GM12873 (cell line): ENCODE results near the gene ITGB7.

Experiments
- TF ChIP-seq, protein P1 (sequence below): IDR thresholded peaks from 2 replicates; pipeline ENCODE4 v1.5.1; 2012; ENCODE audit warnings: low read depth, mild to moderate bottlenecking, moderate library complexity, low read length, control low read depth; ENCODE audit not compliant: insufficient read depth; ENCODE audit errors: missing control alignments

Gene ITGB7

DNA sequence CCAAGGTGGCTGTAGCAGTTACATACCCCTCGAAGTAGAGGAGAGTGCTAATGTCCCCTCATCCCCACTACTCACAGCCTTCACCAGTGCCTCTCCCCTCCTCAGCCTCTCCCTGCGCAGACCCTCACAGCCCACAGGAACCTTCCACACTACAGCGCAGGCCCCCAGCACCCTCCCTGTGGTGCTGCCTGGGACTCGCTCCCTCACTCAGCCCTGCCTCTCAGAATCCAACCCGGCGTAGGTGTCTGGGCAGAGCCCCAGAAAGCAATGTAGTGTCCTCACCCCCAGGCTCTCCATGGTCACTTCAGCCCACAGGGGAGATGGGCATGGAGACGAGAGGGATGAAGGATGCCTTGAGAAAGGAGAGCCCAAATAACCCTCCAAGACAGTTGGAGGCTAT lies 37.4 kb downstream of the ITGB7 start:
- TF ChIP-seq, protein P1, sequence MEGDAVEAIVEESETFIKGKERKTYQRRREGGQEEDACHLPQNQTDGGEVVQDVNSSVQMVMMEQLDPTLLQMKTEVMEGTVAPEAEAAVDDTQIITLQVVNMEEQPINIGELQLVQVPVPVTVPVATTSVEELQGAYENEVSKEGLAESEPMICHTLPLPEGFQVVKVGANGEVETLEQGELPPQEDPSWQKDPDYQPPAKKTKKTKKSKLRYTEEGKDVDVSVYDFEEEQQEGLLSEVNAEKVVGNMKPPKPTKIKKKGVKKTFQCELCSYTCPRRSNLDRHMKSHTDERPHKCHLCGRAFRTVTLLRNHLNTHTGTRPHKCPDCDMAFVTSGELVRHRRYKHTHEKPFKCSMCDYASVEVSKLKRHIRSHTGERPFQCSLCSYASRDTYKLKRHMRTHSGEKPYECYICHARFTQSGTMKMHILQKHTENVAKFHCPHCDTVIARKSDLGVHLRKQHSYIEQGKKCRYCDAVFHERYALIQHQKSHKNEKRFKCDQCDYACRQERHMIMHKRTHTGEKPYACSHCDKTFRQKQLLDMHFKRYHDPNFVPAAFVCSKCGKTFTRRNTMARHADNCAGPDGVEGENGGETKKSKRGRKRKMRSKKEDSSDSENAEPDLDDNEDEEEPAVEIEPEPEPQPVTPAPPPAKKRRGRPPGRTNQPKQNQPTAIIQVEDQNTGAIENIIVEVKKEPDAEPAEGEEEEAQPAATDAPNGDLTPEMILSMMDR: no peak

DNA sequence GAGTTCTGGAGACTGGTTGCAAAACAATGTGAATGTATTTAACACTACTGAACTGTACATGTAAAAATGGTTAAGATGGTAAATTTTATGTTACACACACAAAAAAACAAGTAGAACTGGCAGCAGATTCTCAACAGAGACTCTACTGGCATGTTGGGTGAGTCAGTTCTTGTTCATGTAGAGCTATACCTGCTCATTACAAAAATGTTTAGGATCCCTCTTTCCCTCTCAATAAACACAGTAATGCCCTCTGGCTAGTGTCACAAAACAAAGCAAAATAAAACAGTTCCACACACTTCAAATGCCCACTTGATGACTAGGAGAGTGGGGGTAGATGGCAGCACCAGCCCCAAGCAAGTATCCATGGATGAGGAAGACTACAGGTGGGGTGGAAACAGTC lies 40.2 kb downstream of the ITGB7 start:
- TF ChIP-seq, protein P1: no peak

DNA sequence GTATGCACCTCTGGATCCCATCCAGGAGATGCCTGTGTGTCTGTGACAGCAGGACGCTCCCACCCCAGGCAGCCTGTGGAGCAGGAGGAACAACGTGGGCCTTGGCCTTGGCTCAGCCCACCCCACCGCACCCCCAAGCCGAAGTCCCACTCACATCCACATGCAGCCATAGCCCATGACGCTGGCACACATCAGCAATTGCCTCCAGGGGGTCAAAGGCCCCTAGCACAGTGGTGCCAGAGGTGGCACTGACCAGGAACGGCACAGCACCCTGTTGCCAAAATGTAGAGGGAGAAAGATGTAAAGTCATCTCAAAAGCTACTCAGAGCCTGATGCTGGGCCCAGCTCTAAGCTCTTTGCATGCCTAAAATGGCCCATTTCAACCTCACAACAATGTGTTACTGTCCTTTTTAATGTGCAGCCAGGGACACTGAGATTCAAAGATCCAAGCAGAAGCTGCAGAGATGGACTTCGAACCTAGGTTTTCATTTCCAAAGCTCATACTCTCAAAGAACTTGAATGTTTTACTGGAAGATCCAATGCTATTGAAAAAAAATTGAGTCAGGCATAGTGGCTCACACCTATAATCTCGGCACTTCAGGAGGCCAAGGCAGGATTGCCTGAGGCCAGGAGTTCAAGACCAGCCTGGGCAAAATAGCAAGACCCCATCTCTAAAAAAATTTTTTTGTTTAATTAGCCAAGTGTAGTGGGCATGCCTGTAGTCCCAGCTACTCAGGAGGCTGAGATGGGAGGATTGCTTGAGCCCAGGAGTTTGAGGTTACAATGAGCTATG lies 45.7 kb downstream of the ITGB7 start:
- TF ChIP-seq, protein P1: no peak

DNA sequence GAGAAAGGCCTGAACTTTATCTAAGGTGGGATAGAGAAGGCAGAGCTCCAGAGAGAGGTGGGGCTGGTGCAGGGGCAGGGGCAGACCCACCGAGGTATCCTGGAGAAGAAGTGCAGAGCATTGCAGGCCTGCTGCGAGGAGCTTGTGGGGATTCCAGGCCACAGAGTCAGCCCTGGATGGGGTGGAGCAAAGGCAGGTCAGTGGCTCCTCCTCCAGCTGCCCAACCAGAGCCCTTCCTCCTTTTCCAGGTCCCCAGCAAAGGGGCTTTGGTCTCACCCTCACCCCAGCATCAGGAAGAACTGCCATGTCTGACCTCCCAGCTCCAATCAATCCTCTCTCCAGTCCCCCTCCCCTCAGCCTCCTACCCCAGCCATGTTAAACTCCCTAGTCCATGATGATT lies 46.4 kb downstream of the ITGB7 start:
- TF ChIP-seq, protein P1: no peak

DNA sequence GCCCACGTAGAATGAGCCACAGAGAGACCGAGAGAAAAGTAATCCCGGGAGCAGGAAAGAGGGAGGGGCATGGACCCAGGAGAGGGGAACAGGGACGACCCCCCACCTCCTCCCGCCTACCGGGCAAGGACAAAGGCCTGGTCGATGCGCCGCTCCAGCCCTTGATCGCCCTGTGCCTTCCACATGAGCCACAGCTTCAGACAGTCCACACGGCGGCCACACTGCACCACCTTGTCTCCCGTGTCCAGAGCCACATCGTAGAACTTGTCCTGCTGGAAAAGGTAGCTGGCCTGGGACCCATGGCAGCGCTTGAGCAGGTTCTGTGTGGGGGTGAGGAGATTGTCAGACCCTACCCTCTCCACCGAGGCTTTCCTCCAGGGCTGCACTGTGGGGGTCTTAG lies 47.1 kb downstream of the ITGB7 start:
- TF ChIP-seq, protein P1: no peak

DNA sequence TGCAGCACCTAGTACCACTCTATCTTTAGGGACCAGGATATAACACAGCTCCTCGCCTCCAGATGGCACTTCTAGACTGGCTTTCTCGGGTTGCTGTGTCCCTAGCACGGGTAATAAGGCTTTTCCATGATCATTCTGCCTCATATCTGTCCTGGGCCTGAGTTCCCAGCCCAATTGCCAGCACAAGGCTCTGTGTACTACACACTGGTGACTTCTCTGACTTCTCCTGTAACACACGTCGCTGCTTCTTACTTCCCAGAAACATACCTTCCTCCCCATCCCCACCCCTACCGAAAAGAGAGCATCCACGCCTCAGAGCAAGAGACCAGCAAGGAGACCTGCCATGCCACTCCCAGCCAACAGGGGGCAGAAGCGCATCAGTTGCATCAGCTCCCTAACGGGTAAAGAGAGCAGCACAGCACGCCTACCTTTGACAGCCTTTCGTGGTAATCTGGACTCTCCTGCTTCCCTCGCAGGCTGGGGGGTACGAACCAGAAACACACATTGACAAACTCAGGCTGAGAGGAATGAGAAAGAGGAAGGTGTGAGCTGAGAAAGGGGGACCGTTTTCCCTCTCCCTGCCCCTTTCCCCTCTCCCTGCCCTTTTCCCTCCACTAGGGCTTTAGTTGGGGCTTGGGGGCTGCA lies 47.7 kb downstream of the ITGB7 start:
- TF ChIP-seq, protein P1: peak; percentile 100

DNA sequence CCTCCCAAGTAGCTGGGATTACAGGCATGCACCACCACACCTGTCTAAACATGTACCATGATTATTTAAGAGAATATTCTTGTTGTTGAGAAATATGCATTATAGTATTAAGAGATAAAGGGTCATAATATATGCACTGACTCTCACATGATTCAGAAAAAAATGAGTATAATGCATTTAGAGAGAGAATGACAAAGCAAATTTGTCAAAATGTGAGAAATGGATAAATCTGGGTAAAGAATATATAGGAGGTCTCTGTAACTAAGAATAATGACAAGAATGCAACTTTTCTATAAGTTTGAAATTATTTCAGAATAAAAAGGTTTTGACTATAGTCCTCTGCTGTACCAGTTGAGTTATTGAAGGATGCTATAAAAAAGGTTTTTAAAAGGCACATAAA lies 54.7 kb downstream of the ITGB7 start:
- TF ChIP-seq, protein P1: no peak
